ENCODE results near the gene NF1. TPM values are rescaled to one million over a fixed set of nuclear protein-coding genes. Genes with fewer than 3 reads are reported as not detected.

The NF1 gene
- polyA plus RNA-seq, 3 donors, result 1.2 to 7.4 (median 2.1) TPM

DNA sequence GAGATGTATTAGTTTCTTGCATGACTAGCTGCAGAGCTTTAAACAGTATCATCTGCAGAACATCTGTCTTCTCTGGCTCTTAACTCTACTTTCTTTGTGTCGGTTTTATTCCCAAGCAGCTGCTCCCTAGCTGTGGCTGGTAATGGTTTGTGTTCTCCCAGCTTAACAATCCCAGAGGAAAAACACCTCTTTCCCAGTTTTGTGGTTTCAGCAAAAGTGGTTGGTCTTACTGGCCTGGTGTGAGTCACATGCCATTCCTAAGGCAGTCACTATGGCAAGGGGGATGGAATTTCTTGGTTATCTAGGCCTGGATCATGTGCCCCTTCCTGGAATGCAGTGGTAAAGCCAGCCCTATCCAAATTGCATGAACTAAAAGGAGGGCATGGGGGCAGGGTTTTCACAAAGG is 174.8 kb downstream of the NF1 start:
- Histone ChIP-seq H4K20me1 (ENCODE audit: insufficient read depth, low read length) (no peaks in the 10 kb centered on the region), H3K4me2 (replicated peaks; ENCODE audit: extremely low read depth, low read length, poor library complexity, severe bottlenecking) (no peak overlapping the region), H2AFZ (ENCODE audit: insufficient read depth, low read depth, low read length, poor library complexity, severe bottlenecking) (no peak overlapping the region), H3K9ac (ENCODE audit: insufficient read depth, low read length, poor library complexity, severe bottlenecking) (no peak overlapping the region), H3K27ac (ENCODE audit: low read depth in 1 of 2, low read length in 2 of 2) (no peak overlapping the region), H3K4me1 (ENCODE audit: control insufficient read depth in 1 of 2, insufficient read depth in 2 of 2, low read length in 2 of 2) (peaks cover 10 to 23% of the 10 kb centered on the region in 2 donors), H3K79me2 (ENCODE audit: insufficient read depth, low read length) (peaks cover 3% of the 10 kb centered on the region), H3K9me3 (replicated peaks in 1 of 2; ENCODE audit: control insufficient read depth in 1 of 2, insufficient read depth in 1 of 2, low read length in 2 of 2) (no peaks in the 10 kb centered on the region), H3K27me3 (ENCODE audit: control insufficient read depth in 2 of 2, insufficient read depth in 2 of 2, low read length in 2 of 2) (no peaks in the 10 kb centered on the region), H3K4me3 (replicated peaks in 1 of 3; ENCODE audit: low read depth in 2 of 3, low read length in 3 of 3) (no peak overlapping the region), H3K36me3 (replicated peaks in 1 of 2; ENCODE audit: control insufficient read depth in 1 of 2, insufficient read depth in 2 of 2, low read length in 2 of 2) (peaks cover 6 to 41% of the 10 kb centered on the region in 2 donors)
- Mint-ChIP-seq H3K4me3 (no peak overlapping the region), H3K27ac (no peak overlapping the region), H3K36me3 (peaks cover 38 to 45% of the 10 kb centered on the region in 2 donors), H3K9me3 (peaks cover 0 to 3% (median 0%) of the 10 kb centered on the region in 7 donors), H3K27me3 (ENCODE audit: low read depth in 3 of 3) (no peaks in the 10 kb centered on the region), H3K4me1 (peaks cover 29% of the 10 kb centered on the region)
- no peak for DNase-seq
- TF ChIP-seq, protein P1, sequence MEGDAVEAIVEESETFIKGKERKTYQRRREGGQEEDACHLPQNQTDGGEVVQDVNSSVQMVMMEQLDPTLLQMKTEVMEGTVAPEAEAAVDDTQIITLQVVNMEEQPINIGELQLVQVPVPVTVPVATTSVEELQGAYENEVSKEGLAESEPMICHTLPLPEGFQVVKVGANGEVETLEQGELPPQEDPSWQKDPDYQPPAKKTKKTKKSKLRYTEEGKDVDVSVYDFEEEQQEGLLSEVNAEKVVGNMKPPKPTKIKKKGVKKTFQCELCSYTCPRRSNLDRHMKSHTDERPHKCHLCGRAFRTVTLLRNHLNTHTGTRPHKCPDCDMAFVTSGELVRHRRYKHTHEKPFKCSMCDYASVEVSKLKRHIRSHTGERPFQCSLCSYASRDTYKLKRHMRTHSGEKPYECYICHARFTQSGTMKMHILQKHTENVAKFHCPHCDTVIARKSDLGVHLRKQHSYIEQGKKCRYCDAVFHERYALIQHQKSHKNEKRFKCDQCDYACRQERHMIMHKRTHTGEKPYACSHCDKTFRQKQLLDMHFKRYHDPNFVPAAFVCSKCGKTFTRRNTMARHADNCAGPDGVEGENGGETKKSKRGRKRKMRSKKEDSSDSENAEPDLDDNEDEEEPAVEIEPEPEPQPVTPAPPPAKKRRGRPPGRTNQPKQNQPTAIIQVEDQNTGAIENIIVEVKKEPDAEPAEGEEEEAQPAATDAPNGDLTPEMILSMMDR (IDR thresholded peaks at IDR 0.05), result no peak
- intact Hi-C loops (cut with micrococcal nuclease), result no loop called here
- WGBS (ENCODE audit: insufficient coverage), result no CpG with 5 or more reads among the region's 1 CpG

DNA sequence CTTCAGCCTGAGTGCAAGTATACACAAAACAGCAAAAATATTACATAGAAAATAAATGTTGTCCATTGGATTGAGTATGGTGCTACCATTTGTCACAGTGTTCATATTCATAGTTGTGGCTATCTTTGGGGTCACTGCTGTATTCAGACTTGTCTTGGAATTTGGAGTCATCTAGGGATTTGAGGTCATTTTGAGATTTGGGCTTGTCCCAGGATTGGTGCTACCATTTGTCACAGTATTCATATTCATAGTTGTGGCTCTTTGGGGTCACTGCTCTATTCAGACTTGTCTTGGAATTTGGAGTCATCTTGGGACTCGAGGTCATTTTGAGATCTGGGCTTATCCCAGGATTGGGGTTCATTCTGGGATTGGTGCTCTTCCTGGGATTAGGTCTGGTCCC is 177.5 kb downstream of the NF1 start:
- H3K9ac ChIP-seq (ENCODE audit: insufficient read depth, low read length, poor library complexity, severe bottlenecking), result no peak overlapping the region
- peaks cover 0 to 3% (median 0%) of the 10 kb centered on the region in 7 donors for H3K9me3 Mint-ChIP-seq
- no peaks in the 10 kb centered on the region for H3K9me3 ChIP-seq (replicated peaks in 1 of 2; ENCODE audit: control insufficient read depth in 1 of 2, insufficient read depth in 1 of 2, low read length in 2 of 2)
- H3K27ac ChIP-seq (ENCODE audit: low read depth in 1 of 2, low read length in 2 of 2), result no peak overlapping the region
- H3K4me3 ChIP-seq (replicated peaks in 1 of 3; ENCODE audit: low read depth in 2 of 3, low read length in 3 of 3), result no peak overlapping the region
- no peaks in the 10 kb centered on the region for H4K20me1 ChIP-seq (ENCODE audit: insufficient read depth, low read length)
- 100% methylated on average over 1 of the region's 1 CpG for WGBS (ENCODE audit: insufficient coverage)
- H3K4me1 ChIP-seq (ENCODE audit: control insufficient read depth in 1 of 2, insufficient read depth in 2 of 2, low read length in 2 of 2), result peaks cover 19 to 38% of the 10 kb centered on the region in 2 donors
- no peak overlapping the region for H3K27ac Mint-ChIP-seq
- peaks cover 7% of the 10 kb centered on the region for H3K79me2 ChIP-seq (ENCODE audit: insufficient read depth, low read length)
- intact Hi-C loops (cut with micrococcal nuclease), result loop anchor here in 1 of 2 donors (10.0 kb wide), 1 partner anchor 53 kb away; the partner anchor contains the start of gene EVI2A
- peaks cover 37% of the 10 kb centered on the region for H3K4me1 Mint-ChIP-seq
- no peak overlapping the region for H3K4me2 ChIP-seq (replicated peaks; ENCODE audit: extremely low read depth, low read length, poor library complexity, severe bottlenecking)
- no peak for DNase-seq
- H3K36me3 ChIP-seq (replicated peaks in 1 of 2; ENCODE audit: control insufficient read depth in 1 of 2, insufficient read depth in 2 of 2, low read length in 2 of 2), result peaks cover 2 to 20% of the 10 kb centered on the region in 2 donors
- H2AFZ ChIP-seq (ENCODE audit: insufficient read depth, low read depth, low read length, poor library complexity, severe bottlenecking), result no peak overlapping the region
- no peaks in the 10 kb centered on the region for H3K27me3 ChIP-seq (ENCODE audit: control insufficient read depth in 2 of 2, insufficient read depth in 2 of 2, low read length in 2 of 2)
- peaks cover 35 to 38% of the 10 kb centered on the region in 2 donors for H3K36me3 Mint-ChIP-seq
- TF ChIP-seq, protein P1 (IDR thresholded peaks at IDR 0.05), result no peak
- H3K4me3 Mint-ChIP-seq, result no peak overlapping the region
- H3K27me3 Mint-ChIP-seq (ENCODE audit: low read depth in 3 of 3), result no peaks in the 10 kb centered on the region
